SK-N-SH (cell line): ENCODE data around the gene OSBP2. TPM values are rescaled to one million over a fixed set of nuclear protein-coding genes. Genes with fewer than 3 reads are reported as not detected.

Source experiments
- CTCF ChIA-PET: fragments of 300-600, 350-600 bp; formaldehyde crosslinking; extraction: SDS; loops from one replicate; lab custom pipeline; 2021; lab: Yijun Ruan, JAX
- POLR2A ChIA-PET: fragments of 350-600 bp; sonication (Branson Sonifier 250); formaldehyde crosslinking; extraction: SDS; loops from one replicate; lab custom pipeline; 2020; ENCODE audit warnings: antibody characterized with exemption, inconsistent platforms; lab: Yijun Ruan, JAX
- DNase-seq: peaks from one replicate; pipeline ENCODE4 v3.0.0; 2012
- H2AFZ ChIP-seq: fragments of 200-600 bp; sonication (generic); 2 replicates; pipeline ENCODE4 v1.8.1; 2016; ENCODE audit warnings: antibody characterized with exemption, mild to moderate bottlenecking, low read depth
- H3F3A ChIP-seq: fragments of 200-600 bp; sonication (generic); replicated peaks from 2 replicates; pipeline ENCODE3; 2016; ENCODE audit warnings: antibody characterized with exemption, mild to moderate bottlenecking; ENCODE audit not compliant: insufficient read depth
- H3K27ac ChIP-seq, 2 experiments: fragments of 200-500 bp in 1 of 2; fragments of 200-600 bp in 1 of 2; sonication (Bioruptor generic) in 1 of 2; sonication (generic), shearing (Covaris generic) in 1 of 2; 2 replicates each; pipeline versions ENCODE4 v1.5.1 to v1.6.1; 2014 to 2016; ENCODE audit warnings: low read depth in 2 of 2, inconsistent platforms in 1 of 2, low read length in 1 of 2, mild to moderate bottlenecking in 1 of 2, mixed read lengths in 1 of 2
- H3K27me3 ChIP-seq: fragments of 200-600 bp; sonication (generic), shearing (Covaris generic); 2 replicates; pipeline ENCODE4 v1.6.1; 2016; ENCODE audit warnings: mixed run types; ENCODE audit not compliant: insufficient read depth
- H3K36me3 ChIP-seq, 2 experiments: fragments of 200-500 bp in 1 of 2; fragments of 200-600 bp in 1 of 2; sonication (Bioruptor generic) in 1 of 2; sonication (generic) in 1 of 2; replicated peaks in 1 of 2; 2 replicates each; pipeline versions ENCODE3 to v1.5.1; 2014 to 2016; ENCODE audit warnings: low read length in 1 of 2, mild to moderate bottlenecking in 1 of 2; ENCODE audit not compliant: insufficient read depth in 2 of 2, control insufficient read depth in 1 of 2
- H3K4me1 ChIP-seq, 2 experiments: fragments of 200-500 bp in 1 of 2; fragments of 200-600 bp in 1 of 2; sonication (Bioruptor generic) in 1 of 2; sonication (generic), shearing (Covaris generic) in 1 of 2; 2 replicates each; pipeline versions ENCODE4 v1.5.1 to v1.6.1; 2014 to 2016; ENCODE audit warnings: low read depth in 1 of 2, low read length in 1 of 2, mixed run types in 1 of 2; ENCODE audit not compliant: insufficient read depth in 2 of 2, control insufficient read depth in 1 of 2
- H3K4me2 ChIP-seq: fragments of 200-600 bp; sonication (generic), shearing (Covaris generic); 2 replicates; pipeline ENCODE4 v1.6.1; 2017; ENCODE audit warnings: mixed run types
- H3K4me3 ChIP-seq, 2 experiments: fragments of 200-500 bp in 1 of 2; fragments of 200-600 bp in 1 of 2; sonication (Bioruptor generic) in 1 of 2; sonication (generic), shearing (Covaris generic) in 1 of 2; 2 replicates each; pipeline versions ENCODE4 v1.5.1 to v1.8.1; 2014 to 2016; ENCODE audit warnings: low read depth in 2 of 2, inconsistent platforms in 1 of 2, low read length in 1 of 2, mild to moderate bottlenecking in 1 of 2, mixed read lengths in 1 of 2, moderate library complexity in 1 of 2
- H3K79me2 ChIP-seq: fragments of 200-600 bp; sonication (generic); 2 replicates; pipeline ENCODE4 v1.8.1; 2017; ENCODE audit warnings: mild to moderate bottlenecking; ENCODE audit not compliant: insufficient read depth
- H3K9ac ChIP-seq: fragments of 200-600 bp; sonication (generic); 2 replicates; pipeline ENCODE4 v1.6.1; 2017; ENCODE audit warnings: mixed run types
- H3K9me2 ChIP-seq: fragments of 200-600 bp; sonication (generic); 2 replicates; pipeline ENCODE4 v1.6.1; 2017; ENCODE audit warnings: mixed run types
- H3K9me3 ChIP-seq: fragments of 200-600 bp; sonication (generic); 2 replicates; pipeline ENCODE4 v1.6.1; 2017; ENCODE audit warnings: mixed run types, mild to moderate bottlenecking, moderate library complexity
- H4K20me1 ChIP-seq: fragments of 200-600 bp; sonication (generic); 2 replicates; pipeline ENCODE4 v1.6.1; 2017; ENCODE audit warnings: mild to moderate bottlenecking, mixed run types; ENCODE audit not compliant: insufficient read depth
- CHD2 ChIP-seq: fragments of 150-350 bp; IDR thresholded peaks from 2 replicates; pipeline ENCODE4 v1.6.1; 2018; ENCODE audit warnings: low read length; ENCODE audit not compliant: partially characterized antibody
- ELF1 ChIP-seq: IDR thresholded peaks from 2 replicates; pipeline ENCODE4 v1.4.0; 2012
- EZH2phosphoT487 ChIP-seq: fragments of 200-600 bp; sonication (generic); IDR thresholded peaks from 2 replicates; pipeline ENCODE4 v1.6.1; 2017; ENCODE audit warnings: low read depth, mixed run types, mild to moderate bottlenecking, antibody characterized with exemption, moderate library complexity, borderline replicate concordance
- FOSL2 ChIP-seq: IDR thresholded peaks from 2 replicates; pipeline ENCODE4 v1.4.0; 2012; ENCODE audit warnings: low read depth, mild to moderate bottlenecking, moderate library complexity, borderline replicate concordance
- FOXM1 ChIP-seq: IDR thresholded peaks from 2 replicates; pipeline ENCODE4 v1.4.0; 2012; ENCODE audit warnings: low read depth, mild to moderate bottlenecking
- JUND ChIP-seq: IDR thresholded peaks from 2 replicates; pipeline ENCODE4 v1.4.0; 2012
- MEF2A ChIP-seq: IDR thresholded peaks from 2 replicates; pipeline ENCODE4 v1.4.0; 2012; ENCODE audit warnings: low read depth, borderline replicate concordance
- MXI1 ChIP-seq: IDR thresholded peaks from 2 replicates; pipeline ENCODE4 v1.6.1; 2012; ENCODE audit warnings: mild to moderate bottlenecking, low read depth, low read length, improper control_type of control experiment
- NFIC ChIP-seq: IDR thresholded peaks from 2 replicates; pipeline ENCODE4 v1.4.0; 2012; ENCODE audit warnings: borderline replicate concordance
- NRF1 ChIP-seq: IDR thresholded peaks from 2 replicates; pipeline ENCODE4 v1.6.1; 2012; ENCODE audit warnings: low read depth, mild to moderate bottlenecking, low read length
- POLR2AphosphoS5 ChIP-seq: IDR thresholded peaks from 2 replicates; pipeline ENCODE4 v1.6.1; 2012; ENCODE audit warnings: low read depth, low read length
- RAD21 ChIP-seq: IDR thresholded peaks from 2 replicates; pipeline ENCODE4 v1.6.1; 2012; ENCODE audit warnings: mild to moderate bottlenecking, low read length
- SIN3A ChIP-seq: IDR thresholded peaks from 2 replicates; pipeline ENCODE4 v1.6.1; 2012; ENCODE audit warnings: low read depth, mild to moderate bottlenecking, low read length, moderate library complexity, borderline replicate concordance
- TAF1 ChIP-seq: IDR thresholded peaks from 2 replicates; pipeline ENCODE4 v1.6.1; 2012; ENCODE audit warnings: low read depth, mild to moderate bottlenecking, low read length, moderate library complexity, borderline replicate concordance
- TCF12 ChIP-seq: IDR thresholded peaks from 2 replicates; pipeline ENCODE4 v1.4.0; 2012
- YY1 ChIP-seq: IDR thresholded peaks from 2 replicates; pipeline ENCODE4 v1.4.0; 2012; ENCODE audit warnings: low read depth, mild to moderate bottlenecking
- WGBS: methylation state at CpG from one replicate; pipeline ENCODE4 v1.1.6; 2017; ENCODE audit warnings: low lambda C conversion rate; 5-methylcytosine and 5-hydroxymethylcytosine counted together
- polyA plus RNA-seq, 3 experiments: library from polyadenylated mRNA; depleted of rRNA; stranded (reverse); fragments of >200 nt; gene quantifications; 2 replicates each; pipeline ENCODE4 v1.2.3, GENCODE V29; 2012
- TF ChIP-seq, protein P1 (sequence below): fragments of 150-350 bp; IDR thresholded peaks from 2 replicates; pipeline ENCODE4 v1.6.1; 2017; ENCODE audit warnings: antibody characterized with exemption, low read length, low read depth, borderline replicate concordance
- TF ChIP-seq, protein P2 (sequence below): IDR thresholded peaks from 2 replicates; pipeline ENCODE4 v1.4.0; 2012; ENCODE audit warnings: low read depth, borderline replicate concordance

Gene OSBP2
- polyA plus RNA-seq, 1 of the 3 experiments (the other 2 are of a cell fraction), result 3.1 TPM

DNA sequence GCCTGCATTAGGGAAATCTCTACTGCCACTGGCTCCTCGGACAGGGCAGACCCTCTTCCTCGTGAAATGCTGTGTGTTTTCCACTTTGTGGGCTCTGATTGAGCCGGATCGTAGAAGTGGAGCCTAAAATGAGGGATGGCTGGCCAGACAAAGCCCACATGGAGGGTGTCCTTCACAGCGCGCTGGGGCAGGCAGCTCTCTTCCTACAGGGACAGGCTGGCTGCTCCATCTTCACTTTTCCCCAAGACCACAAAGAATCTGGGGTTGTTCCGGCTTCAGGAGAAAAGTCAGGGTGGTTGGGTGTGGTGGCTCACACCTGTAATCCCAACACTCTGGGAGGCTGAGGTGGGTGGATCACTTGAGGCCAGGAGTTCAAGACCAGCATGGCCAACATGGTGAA, 179.0 kb downstream of the OSBP2 start:
- no peak overlapping the region for H3K9ac ChIP-seq
- DNase-seq, result no peak
- TF ChIP-seq SIN3A (no peak), JUND (no peak)
- ChIA-PET POLR2A (no interaction called here), CTCF (interaction anchor here (1.1 to 1.7 kb wide), 2 partner anchors 17 to 239 kb away, joined by 3 to 4 read pairs; no protein-coding TSS in a partner anchor)
- no peaks in the 10 kb centered on the region for H4K20me1 ChIP-seq
- no peak overlapping the region for H3K4me3 ChIP-seq
- H3K27me3 ChIP-seq, result no peaks in the 10 kb centered on the region
- no peaks in the 10 kb centered on the region for H3K9me2 ChIP-seq
- no peaks in the 10 kb centered on the region for H3K79me2 ChIP-seq
- H3K4me2 ChIP-seq, result no peak overlapping the region
- H2AFZ ChIP-seq, result no peak overlapping the region
- no peaks in the 10 kb centered on the region for H3K9me3 ChIP-seq
- WGBS, result 83% methylated on average over 7 of the region's 7 CpGs
- H3F3A ChIP-seq, result no peaks in the 10 kb centered on the region
- H3K27ac ChIP-seq, result no peak overlapping the region
- H3K4me1 ChIP-seq, result peaks cover 4 to 42% of the 10 kb centered on the region in 2 experiments; a peak in 1 of 4 replicates
- H3K36me3 ChIP-seq, result no peaks in the 10 kb centered on the region

DNA sequence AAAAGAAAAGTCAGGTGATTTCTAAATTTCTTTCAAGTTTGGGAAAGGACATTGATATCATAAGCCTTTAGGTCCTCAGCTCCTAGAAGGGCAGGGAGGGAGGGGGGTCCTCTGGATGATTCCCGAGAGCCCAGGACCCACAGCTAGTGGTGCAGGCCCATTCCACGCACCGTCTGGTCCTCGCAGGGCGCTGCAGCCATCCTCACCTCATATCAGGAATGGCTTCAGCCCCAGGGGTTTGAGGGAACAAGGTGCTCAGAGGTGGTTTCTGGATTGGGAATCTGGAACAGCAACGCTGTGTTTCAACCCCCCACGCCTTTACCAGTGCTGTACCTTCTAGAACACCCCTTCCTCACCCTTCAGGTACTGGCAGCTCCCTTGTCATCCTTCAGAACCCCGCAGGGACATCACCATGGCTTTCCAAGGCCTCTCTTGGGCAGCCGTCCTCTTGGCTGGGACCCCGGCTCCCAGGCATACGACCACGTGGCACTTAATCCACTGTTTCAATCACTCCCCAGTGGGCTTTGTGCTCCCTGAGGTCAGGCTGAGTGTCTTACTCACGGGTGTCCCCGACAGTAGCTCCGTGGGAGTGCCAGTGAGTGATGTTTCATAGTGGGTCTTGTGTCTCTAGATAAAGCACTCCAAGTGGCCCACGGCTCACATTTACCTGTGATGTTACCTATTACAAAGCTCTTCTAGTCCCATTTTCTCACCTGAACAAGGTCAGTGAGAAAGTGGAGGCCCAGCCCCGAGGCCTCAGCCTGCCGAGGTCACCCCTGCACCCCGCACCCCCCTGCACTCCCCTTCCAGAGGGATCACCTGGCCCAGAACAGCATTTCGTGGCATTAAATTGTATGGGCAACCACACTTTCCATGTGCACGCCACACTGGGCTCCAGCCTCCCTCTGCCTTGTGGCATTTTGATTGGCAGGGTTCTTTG, 180.0 kb downstream of the OSBP2 start:
- 91% methylated on average over 14 of the region's 21 CpGs for WGBS

GRCh38 chr22:30875481-30876215, 181.0 kb downstream of the OSBP2 start:
- Histone ChIP-seq H3K9ac (no peak overlapping the region), H3K9me2 (no peaks in the 10 kb centered on the region), H3K27ac (peak overlapping the region in 1 of 2 experiments; percentile 76; a peak in 1 of 4 replicates), H3K4me3 (no peak overlapping the region), H3K4me1 (peaks cover 0 to 56% of the 10 kb centered on the region in 2 experiments; a peak in 1 of 4 replicates), H3K4me2 (no peak overlapping the region), H4K20me1 (no peaks in the 10 kb centered on the region), H3K79me2 (no peaks in the 10 kb centered on the region), H3F3A (no peaks in the 10 kb centered on the region), H2AFZ (no peak overlapping the region), H3K27me3 (no peaks in the 10 kb centered on the region), H3K9me3 (no peaks in the 10 kb centered on the region), H3K36me3 (no peaks in the 10 kb centered on the region)
- 90% methylated on average over 12 of the region's 17 CpGs for WGBS
- ChIA-PET CTCF (interaction anchor here (0.7 to 1.4 kb wide), 3 partner anchors 7 to 44 kb away, joined by 3 read pairs; no protein-coding TSS in a partner anchor), POLR2A (no interaction called here)
- DNase-seq, result peak; percentile 32
- no peak for TF ChIP-seq ELF1
- TF ChIP-seq, protein P1, sequence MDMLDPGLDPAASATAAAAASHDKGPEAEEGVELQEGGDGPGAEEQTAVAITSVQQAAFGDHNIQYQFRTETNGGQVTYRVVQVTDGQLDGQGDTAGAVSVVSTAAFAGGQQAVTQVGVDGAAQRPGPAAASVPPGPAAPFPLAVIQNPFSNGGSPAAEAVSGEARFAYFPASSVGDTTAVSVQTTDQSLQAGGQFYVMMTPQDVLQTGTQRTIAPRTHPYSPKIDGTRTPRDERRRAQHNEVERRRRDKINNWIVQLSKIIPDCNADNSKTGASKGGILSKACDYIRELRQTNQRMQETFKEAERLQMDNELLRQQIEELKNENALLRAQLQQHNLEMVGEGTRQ, result no peak
- TF ChIP-seq EZH2phosphoT487, result no peak
- no peak for TF ChIP-seq CHD2
- no peak for TF ChIP-seq NRF1
- no peak for TF ChIP-seq FOXM1
- TF ChIP-seq MEF2A, result no peak
- TF ChIP-seq NFIC, result no peak
- no peak for TF ChIP-seq POLR2AphosphoS5
- TF ChIP-seq TAF1, result no peak
- no peak for TF ChIP-seq YY1
- no peak for TF ChIP-seq FOSL2
- TF ChIP-seq RAD21, result no peak
- TF ChIP-seq JUND, result no peak

More for the DNA sequence above, 180.0 kb downstream of the OSBP2 start:
- no peak overlapping the region for H3K4me3 ChIP-seq
- no peak overlapping the region for H3K9ac ChIP-seq
- peaks cover 0 to 47% of the 10 kb centered on the region in 2 experiments; a peak in 1 of 4 replicates for H3K4me1 ChIP-seq
- no peaks in the 10 kb centered on the region for H3K36me3 ChIP-seq
- H3K27ac ChIP-seq, result no peak overlapping the region; a peak in 1 of 4 replicates
- H2AFZ ChIP-seq, result no peak overlapping the region
- H3K4me2 ChIP-seq, result no peak overlapping the region
- ChIA-PET CTCF (interaction anchor here (1.4 to 1.7 kb wide), 2 partner anchors 8 to 16 kb away, joined by 3 to 4 read pairs; no protein-coding TSS in a partner anchor), POLR2A (no interaction called here)
- H3K9me2 ChIP-seq, result no peaks in the 10 kb centered on the region
- no peaks in the 10 kb centered on the region for H3K79me2 ChIP-seq
- no peaks in the 10 kb centered on the region for H3K9me3 ChIP-seq
- peak; percentile 9 for DNase-seq
- no peaks in the 10 kb centered on the region for H4K20me1 ChIP-seq
- no peak for TF ChIP-seq YY1
- TF ChIP-seq, protein P2, sequence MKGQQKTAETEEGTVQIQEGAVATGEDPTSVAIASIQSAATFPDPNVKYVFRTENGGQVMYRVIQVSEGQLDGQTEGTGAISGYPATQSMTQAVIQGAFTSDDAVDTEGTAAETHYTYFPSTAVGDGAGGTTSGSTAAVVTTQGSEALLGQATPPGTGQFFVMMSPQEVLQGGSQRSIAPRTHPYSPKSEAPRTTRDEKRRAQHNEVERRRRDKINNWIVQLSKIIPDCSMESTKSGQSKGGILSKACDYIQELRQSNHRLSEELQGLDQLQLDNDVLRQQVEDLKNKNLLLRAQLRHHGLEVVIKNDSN, result no peak
- no peak for TF ChIP-seq MXI1
- TF ChIP-seq FOSL2, result no peak
- TF ChIP-seq TCF12, result no peak
- no peak for TF ChIP-seq POLR2AphosphoS5
- no peak for TF ChIP-seq ELF1
- H3K27me3 ChIP-seq, result no peaks in the 10 kb centered on the region
- H3F3A ChIP-seq, result no peaks in the 10 kb centered on the region
